ENCODE data around the gene HDC. TPM values are rescaled to one million over a fixed set of nuclear protein-coding genes. Genes with fewer than 3 reads are reported as not detected.

HDC gene
- total and polyA plus RNA-seq, 8 donors: 3.5 to 590 (median 9.0) TPM

GRCh38 chr15:50257924-50258323 lies 7.6 kb downstream of the HDC start:
- DNase-seq: no peak
- Histone ChIP-seq H3K36me3 (no peaks in the 10 kb centered on the region), H3K9me3 (no peaks in the 10 kb centered on the region), H3K4me1 (no peaks in the 10 kb centered on the region), H3K27ac (no peak overlapping the region), H3K27me3 (no peaks in the 10 kb centered on the region), H3K4me3 (no peak overlapping the region)
- intact Hi-C loops (cut with DNase I; ENCODE audit: low total_unique reads): no loop called here
- TF ChIP-seq POLR2AphosphoS5 (IDR thresholded peaks at IDR 0.05) (no peak), POLR2A (IDR thresholded peaks at IDR 0.05) (no peak), EP300 (IDR thresholded peaks at IDR 0.05) (no peak), CTCF (IDR thresholded peaks at IDR 0.05) (no peak)
- WGBS, 5 donors: 71 to 83% (median 76%) methylated on average over 3 of the region's 3 CpGs

- Histone ChIP-seq H3K27ac (no peak overlapping the region), H3K4me1 (no peaks in the 10 kb centered on the region), H3K36me3 (no peaks in the 10 kb centered on the region), H3K4me3 (no peak overlapping the region), H3K9me3 (no peaks in the 10 kb centered on the region), H3K27me3 (no peaks in the 10 kb centered on the region)
- WGBS, 5 donors: 76 to 87% (median 80%) methylated on average over 8 of the region's 8 CpGs
- TF ChIP-seq CTCF (IDR thresholded peaks at IDR 0.05) (no peak), POLR2A (IDR thresholded peaks at IDR 0.05) (no peak), EP300 (IDR thresholded peaks at IDR 0.05) (no peak), POLR2AphosphoS5 (IDR thresholded peaks at IDR 0.05) (no peak)
- intact Hi-C loops (cut with DNase I; ENCODE audit: low total_unique reads): no loop called here
- DNase-seq: no peak
These were observed 8.2 kb downstream of the HDC start for GRCh38 chr15:50257332-50257731.

DNA sequence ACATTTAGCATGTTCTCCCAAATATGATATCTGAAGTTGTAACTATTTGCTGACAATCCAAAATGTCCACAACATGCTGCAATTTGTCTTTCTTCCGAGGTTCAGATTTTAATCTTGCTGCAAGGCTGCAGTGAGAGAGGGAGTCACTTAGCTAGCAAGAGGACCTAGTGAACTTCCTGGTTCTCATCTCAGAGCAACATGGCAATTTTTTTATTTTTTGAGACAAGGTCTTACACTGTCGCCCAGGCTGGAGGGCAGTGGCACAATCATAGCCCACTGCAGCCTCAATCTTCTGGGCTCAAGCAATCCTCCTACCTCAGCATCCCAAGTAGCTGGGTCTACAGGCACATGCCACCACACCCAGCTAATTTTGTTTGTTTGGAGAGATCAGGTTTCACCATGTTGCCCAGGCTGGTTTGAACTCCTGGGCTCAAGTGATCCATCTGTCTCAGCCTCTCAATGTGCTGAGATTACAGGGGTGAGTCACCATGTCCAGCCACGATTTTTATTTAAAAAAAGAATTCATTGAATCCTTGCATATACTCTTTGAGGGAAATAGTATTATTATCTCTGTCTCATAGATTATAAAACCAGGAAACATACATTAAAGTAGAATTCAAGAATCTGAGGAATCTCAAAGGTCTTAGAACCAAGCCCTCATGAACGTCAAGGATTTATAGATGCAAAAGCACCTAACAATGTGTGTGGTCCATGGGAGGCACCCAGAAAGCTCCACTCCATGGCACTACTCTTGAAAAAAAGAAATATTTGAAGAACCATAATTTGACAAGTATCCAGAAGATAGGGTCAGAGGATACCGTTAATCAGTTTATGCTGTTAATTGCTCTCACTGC lies 9.1 kb downstream of the HDC start:
- intact Hi-C loops (cut with DNase I; ENCODE audit: low total_unique reads): no loop called here
- H3K36me3 ChIP-seq: no peaks in the 10 kb centered on the region
- DNase-seq: no peak
- no peak overlapping the region for H3K27ac ChIP-seq
- H3K27me3 ChIP-seq: no peaks in the 10 kb centered on the region
- WGBS, 5 donors: 45 to 54% (median 51%) methylated on average over 5 of the region's 5 CpGs
- no peak for TF ChIP-seq EP300 (IDR thresholded peaks at IDR 0.05)
- TF ChIP-seq POLR2AphosphoS5 (IDR thresholded peaks at IDR 0.05): no peak
- no peak for TF ChIP-seq CTCF (IDR thresholded peaks at IDR 0.05)
- TF ChIP-seq POLR2A (IDR thresholded peaks at IDR 0.05): no peak
- H3K4me1 ChIP-seq: no peaks in the 10 kb centered on the region
- no peak overlapping the region for H3K4me3 ChIP-seq
- no peaks in the 10 kb centered on the region for H3K9me3 ChIP-seq

DNA sequence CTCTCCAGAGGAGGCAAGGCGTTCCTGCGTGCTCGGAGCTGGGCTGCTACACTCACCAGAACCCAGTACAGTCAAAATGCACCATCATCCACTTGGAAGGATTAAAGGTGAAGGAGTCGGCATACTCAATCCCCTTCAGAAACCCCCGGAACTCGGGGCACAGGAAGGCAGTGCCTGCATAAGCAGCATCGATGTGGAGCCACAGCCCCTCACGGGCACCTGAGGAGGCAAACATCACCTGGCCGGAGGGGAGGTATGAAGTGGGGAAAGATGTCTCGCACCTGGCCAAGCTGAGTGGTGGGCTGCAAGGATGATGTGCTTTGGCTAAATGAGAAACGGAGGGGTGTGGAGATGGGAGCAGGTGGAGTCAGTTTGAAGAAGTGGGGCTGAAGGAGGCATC lies 13.0 kb downstream of the HDC start:
- no peak for DNase-seq
- Histone ChIP-seq H3K4me3 (no peak overlapping the region), H3K27me3 (no peaks in the 10 kb centered on the region), H3K36me3 (no peaks in the 10 kb centered on the region), H3K4me1 (peaks cover 0 to 9% (median 0%) of the 10 kb centered on the region in 4 donors), H3K27ac (no peak overlapping the region), H3K9me3 (no peaks in the 10 kb centered on the region)
- no peak for TF ChIP-seq POLR2AphosphoS5 (IDR thresholded peaks at IDR 0.05)
- intact Hi-C loops (cut with DNase I; ENCODE audit: low total_unique reads): no loop called here
- 89 to 97% (median 92%) methylated on average over 11 of the region's 11 CpGs for WGBS, 5 donors

- 81 to 95% (median 93%) methylated on average over 11 of the region's 11 CpGs for WGBS, 5 donors
- Histone ChIP-seq H3K9me3 (no peaks in the 10 kb centered on the region), H3K4me1 (peaks cover 0 to 12% (median 0%) of the 10 kb centered on the region in 4 donors), H3K27ac (no peak overlapping the region), H3K4me3 (no peak overlapping the region), H3K36me3 (no peaks in the 10 kb centered on the region), H3K27me3 (no peaks in the 10 kb centered on the region)
- intact Hi-C loops (cut with DNase I; ENCODE audit: low total_unique reads): no loop called here
- TF ChIP-seq POLR2A (IDR thresholded peaks at IDR 0.05): no peak
- no peak for DNase-seq
These were observed 13.8 kb downstream of the HDC start for GRCh38 chr15:50251638-50252182.

Data from stomach (tissue), 9 donors.